Islet precursor cell (in vitro differentiated cells): ENCODE measurements around the gene TET3.

Source experiments
- DNase-seq: peaks from one replicate; pipeline ENCODE4 v3.0.0-alpha.2; 2018

The TET3 gene

DNA sequence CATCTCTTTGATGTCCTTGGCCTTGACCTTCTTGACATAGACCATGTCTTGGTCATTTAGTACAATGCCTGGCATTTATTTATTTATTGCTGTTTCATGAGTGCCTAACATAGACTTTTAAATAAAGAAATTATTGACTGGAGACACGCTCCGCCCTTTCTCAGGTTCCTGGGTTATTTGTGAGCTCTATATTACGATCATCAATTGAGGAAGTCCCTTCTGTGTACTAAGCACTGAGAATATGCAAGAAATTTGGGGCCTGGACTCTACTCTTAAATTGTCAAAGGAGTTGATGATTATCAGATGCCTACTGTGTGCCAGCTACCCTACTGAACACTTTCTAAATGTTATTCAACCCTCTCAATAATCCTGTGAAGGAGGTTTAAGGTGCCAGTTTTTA, 19.7 kb upstream of the TET3 start:
- no peak for DNase-seq

- no peak for DNase-seq
These were observed 16.3 kb upstream of the TET3 start for GRCh38 chr2:73968357-73968937.

DNA sequence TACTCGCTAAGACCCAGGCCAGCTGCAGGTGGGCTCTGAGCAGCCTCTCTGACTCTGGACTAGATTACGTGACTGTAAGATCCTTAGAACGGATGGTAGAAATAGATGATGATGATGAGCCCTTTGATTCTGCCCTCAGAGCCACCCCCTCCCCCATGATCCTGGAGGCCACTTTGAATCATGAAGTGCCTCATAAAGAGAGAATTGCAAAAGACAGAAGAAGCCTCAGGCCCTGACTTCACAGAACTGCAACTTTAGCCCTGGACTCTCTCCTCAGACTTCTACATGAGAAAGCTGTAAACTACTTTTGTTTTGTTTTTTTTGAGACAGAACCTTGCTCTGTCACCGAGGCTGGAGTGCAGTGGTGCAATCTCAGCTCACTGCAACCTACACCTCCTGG, 15.4 kb upstream of the TET3 start:
- DNase-seq: no peak

DNA sequence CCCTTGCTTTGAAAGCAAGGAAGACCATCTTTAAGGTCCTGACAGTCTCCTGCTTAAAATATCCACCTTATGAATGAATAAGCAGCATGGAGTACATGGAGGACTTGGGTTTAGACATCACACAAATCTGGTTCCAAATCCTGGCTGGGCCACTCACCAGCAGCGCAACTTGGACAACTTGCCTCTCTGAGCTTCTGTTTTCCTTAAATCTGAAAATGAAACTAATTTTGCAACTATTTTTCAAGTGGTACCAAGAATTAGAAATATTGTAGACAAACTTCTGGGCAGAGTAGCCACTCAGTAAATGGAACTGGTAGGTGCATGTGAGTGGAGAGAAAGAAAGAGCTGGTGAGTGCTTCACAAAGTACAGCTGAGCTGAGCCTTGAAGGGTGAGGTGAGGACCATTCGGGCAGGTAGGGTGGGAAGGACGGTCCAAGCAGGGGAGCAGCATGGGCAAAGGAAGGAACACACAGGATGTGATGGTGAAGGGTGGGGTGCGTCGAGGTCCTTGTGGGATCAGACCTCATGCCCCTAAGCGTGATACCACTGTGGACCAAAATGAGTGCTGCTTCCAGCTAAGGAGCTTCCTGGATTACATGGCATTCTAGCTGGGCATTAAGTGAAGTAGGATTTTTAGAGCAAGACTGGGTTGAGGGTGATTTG, 14.4 kb upstream of the TET3 start:
- DNase-seq: no peak

DNA sequence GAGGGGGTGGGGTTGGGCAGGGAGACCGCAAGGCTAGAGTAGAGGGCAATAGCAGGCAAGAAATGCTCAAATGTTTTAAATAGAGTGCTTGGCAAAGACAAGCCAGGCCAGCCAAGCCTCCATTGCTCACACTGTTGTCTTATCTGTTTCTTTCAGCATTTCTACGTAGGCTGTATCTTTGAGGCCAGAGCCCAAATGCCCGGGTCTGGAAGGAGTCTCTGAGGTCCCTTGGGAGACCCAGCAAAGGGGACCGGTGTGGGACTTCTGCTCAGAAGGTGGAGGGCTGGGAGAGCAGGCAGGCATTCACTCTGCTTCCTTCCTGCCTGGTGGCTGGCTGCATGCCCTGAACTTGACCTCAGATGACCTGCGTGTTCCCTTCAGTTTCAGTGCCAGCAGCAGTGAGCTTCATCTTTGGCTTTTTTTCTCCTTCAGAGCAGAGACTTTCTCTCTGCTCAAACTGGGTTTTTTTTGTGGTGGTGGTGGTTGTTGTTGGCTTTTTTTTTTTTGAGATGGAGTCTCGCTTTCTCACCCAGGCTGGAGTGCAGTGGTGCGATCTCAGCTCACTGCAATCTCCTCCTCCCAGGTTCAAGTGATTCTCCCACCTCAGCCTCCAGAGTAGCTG, 13.7 kb upstream of the TET3 start:
- DNase-seq: no peak

DNA sequence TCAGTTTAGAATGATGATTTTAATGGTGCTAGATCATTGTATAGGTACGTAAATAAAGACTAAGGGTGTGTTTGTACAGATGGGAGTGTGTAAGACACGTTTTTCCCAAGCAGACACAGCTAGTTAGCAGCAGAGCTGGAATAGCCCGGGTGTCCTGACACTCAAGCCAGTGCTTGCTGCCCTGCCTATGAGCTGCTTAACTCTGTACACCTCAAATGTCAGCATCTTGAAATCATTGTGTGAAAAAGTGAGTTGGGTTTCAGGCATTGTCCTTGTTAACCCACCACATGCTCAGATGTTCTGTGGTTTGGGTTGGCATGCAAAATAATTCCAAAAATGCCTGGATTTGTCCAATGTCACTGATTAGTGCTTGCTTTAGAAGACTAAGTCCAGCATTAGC, 13.0 kb upstream of the TET3 start:
- DNase-seq: no peak

DNA sequence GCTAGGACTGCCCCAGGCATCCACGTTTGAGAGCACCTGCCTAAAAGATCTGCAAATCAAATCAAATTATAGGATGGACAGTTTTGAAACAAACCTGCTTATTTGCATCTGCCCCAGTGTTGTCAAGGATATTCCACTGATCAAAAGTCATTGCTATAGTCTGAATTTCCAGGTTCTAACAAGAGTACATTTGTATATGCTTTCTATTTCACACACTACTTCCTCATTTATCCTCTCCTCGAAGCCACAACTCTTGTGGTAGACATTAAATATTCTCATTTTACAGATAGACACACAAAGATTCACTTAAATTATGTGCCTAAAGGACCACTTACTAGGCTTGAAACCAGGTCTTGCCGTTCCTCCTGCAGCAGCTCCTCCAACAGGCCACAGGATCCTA, 11.9 kb upstream of the TET3 start:
- no peak for DNase-seq

DNA sequence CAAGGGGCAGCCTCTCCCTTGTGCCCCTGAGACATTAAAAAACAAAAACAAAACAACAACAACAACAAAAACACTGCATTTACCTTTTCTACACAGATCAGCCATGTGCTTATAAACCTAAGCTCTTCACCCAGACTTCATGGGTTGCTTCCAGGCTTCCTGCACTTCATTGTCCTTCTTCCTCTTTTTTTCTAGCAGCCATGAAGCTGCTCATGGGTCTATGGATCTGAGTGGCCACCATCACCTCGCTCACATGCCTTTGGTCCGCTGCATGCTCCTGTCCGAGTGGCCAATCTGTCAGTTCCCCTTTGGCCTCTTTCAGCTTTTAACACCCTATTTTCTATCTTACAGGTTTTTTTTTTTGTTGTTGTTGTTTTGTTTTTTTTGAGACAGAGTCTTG, 9.0 kb upstream of the TET3 start:
- no peak for DNase-seq

GRCh38 chr2:73976803-73977202, 7.9 kb upstream of the TET3 start:
- DNase-seq: no peak

DNA sequence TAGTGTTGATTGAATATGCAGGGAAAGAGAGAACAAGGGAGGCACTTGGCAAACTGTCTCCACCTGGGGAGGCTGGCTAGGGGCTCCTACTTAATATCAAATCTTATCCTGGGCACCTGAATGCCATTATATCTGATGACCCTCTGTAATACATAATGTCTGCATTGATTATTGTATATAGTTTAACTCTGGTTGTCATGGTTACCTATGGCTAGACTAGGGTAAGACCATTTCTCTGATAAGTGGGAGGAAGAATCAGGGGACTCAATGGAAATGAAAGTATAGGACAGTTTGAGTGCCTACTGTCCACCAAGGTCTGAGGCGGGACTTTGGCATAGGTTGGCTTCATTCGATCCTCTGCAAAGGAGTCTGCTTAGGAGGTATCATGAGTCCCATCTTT, 7.2 kb upstream of the TET3 start:
- DNase-seq: no peak

GRCh38 chr2:73979021-73979420, 5.7 kb upstream of the TET3 start:
- DNase-seq: peak; percentile 73

DNA sequence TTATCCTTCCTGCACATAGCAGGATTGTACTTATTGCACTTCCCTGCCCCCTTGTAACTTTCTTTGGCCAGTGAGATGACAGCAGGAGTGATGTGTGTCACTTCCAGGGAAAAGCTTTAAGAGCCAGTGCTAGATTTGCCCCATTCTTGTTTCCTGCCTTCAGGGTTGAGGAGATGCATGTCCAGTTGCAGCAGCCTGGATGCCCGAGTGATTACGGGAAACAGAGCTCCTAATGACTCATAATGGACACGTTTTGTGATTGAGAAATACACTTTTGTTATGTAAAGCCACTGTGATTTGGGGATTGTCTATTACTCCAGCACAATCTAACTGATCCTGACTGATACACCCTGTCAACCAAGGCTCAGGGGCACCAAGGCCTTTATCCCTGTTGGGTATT, 5.0 kb upstream of the TET3 start:
- DNase-seq: peak; percentile 77

- no peak for DNase-seq
These were observed 4.1 kb upstream of the TET3 start for GRCh38 chr2:73980566-73980965.

DNA sequence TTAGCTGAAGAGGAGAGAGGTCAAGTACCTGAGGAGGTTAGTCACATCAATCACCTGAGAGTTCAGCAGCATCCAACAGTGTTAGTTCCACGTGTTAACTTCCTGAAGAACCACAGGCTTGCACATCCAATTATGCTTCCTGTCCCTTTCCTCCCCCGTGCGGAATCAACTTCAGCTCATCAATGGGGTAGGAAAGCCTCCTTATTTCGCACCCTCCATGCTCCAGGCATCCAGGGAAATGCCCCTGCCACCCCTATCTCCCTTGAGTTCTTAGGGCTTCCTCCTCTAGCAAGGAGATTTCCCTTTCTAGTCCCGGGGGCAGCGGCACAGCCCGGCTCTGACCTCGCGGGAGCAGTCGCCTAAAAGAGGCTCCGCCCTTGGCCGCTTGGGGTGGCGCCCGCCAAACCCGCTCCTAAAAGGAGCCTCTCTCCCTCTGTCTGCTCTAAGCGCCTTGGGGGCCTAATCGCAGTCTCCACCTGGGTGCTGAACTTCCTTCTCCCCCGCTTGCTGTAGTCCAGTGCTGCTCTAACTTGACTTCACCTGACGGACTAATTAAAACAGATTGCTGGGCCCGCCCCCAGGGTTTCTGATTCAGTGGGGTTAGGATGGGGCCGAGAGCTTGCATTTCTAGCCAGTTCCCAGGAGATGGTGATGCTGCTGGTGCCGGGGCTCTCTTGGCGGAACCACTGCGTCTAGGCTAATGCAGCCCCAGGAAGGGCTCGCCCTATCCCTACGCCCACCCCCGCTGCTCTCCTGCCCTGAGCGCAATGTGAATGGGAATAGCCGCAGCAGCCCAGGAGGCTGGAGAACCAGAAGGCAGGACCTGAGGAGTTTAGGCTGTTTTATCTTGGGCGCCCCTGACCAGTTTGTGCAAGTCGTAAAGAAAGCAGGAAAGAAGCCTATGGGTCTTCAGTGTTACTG, 3.4 kb upstream of the TET3 start:
- peak; percentile 81 for DNase-seq

GRCh38 chr2:73982140-73982617, 2.5 kb upstream of the TET3 start:
- DNase-seq: no peak

DNA sequence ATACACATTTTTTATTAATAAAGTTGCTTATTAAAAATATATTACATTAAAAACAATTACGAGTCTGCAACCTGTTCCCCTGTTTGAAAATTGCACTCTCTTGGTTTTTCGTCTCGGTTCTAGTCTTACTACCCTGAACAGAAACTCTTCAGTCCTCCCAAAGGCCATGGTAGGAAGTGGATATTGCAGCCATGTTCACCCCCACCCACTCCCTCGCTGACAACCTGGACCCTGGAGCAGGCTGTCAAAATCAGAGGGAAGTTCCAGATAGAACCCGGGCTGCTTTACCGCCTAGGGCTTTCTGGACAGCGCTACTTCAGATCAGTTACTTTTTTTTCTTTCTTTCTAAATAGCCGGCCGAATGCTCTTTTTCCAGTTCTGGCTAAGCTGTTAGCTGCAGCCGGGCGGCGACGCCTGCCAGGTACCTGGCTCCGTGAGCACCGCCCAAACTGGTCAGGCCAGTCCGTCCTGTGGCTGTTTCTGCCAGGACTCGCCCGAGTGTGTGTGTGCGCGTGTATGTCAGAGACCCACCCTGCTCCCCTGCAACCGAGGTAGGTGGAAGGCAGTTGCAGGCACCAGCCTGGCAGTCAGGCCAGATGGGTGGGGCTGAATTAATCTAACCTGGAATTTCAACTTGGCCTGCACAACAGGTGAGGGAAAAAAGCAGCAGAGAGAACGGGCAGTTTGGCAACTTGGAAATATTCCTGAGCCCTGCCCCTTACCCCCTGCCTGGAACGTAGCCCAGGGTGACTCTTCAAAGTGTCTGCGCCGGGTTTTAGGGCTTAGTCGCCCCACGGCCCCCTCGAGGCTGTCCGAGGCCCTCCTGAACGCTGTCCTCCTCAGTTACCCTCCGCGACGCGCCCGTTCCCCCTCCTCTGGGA, 1.1 kb upstream of the TET3 start:
- peak; percentile 98 for DNase-seq

DNA sequence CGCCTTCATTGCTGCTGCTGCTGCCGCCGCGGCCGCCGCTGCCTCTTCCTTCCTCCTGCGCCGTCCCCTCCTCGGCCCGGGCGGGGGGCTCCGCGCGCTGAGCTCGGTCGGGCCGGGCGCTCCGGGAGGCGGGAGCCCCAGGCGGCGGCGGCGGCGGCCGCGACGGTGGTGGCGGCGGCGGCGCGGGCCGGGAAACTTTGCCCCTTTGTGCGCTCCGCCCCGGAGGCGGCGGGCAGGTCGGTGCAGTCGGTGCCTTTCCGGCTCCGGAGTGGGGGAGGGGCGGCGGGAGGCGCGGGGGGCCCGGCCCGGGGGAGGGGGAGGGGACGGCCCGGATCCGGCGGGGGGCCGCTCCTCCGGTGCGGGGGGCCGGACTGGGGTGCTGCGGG, 205 bp downstream of the TET3 start:
- no peak for DNase-seq

GRCh38 chr2:73985308-73986084, 786 bp downstream of the TET3 start:
- DNase-seq: no peak

DNA sequence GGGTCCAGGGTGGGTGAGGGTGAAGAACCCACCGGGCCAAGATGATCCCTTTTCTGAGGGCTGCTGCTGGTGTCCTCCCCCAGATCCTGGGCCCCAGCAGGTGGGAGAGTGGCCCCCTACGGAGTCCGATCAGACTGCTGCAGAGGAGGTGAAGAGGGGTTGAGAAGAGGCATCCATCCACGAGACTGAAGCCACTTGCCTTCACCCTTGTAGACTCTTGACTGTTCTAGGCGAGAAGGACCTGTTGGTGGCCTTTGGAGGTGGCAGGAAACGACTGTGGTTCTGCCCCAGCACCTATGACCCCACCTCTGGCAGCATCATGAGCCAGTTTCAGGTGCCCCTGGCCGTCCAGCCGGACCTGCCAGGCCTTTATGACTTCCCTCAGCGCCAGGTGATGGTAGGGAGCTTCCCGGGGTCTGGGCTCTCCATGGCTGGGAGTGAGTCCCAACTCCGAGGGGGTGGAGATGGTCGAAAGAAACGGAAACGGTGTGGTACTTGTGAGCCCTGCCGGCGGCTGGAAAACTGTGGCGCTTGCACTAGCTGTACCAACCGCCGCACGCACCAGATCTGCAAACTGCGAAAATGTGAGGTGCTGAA, 1.5 kb downstream of the TET3 start:
- DNase-seq: no peak

DNA sequence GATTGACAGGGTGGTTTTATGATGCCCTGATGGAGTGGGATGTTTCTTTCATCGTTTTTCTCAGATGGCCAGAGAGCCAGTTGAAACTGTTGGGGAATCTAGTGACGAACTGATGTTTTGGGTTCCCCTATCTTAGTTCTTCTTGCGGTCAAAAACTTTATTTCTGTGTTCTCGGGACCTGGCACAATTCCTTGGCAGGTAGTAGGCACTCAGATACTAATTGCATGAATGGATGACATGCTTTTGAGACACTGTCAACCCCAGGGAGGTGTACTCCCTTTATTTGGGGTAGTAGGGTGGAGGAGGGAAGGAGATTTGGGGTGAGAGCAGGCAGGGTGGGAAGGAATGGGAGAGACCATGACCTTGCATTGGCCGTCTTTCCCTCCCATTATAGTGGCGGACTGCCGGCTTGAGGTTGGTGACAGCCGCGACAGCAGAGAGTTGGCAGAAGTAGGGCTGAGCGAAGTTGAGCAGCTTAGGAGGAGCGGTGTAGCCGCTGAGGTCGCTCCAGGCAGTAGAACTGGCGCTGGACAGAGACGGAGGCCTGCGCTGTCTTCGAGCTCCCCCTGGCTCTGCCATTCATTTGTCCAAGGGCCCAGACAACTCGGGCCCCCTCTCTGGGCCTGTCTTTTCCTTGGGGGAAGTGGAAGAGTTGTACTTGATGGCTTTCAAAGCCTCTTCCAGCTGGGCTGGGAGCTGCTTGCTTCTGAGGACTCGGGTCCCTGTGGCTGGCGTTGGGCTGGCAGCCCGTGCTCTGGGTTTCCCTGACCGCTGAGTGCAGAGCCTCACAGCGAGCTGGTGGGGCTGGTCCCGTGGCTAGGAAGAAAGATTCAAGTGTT, 2.6 kb downstream of the TET3 start:
- DNase-seq: no peak
